Esophagus squamous epithelium (tissue), 5 donors: ENCODE data around the gene CTDSPL. TPM values are rescaled to one million over a fixed set of nuclear protein-coding genes. Genes with fewer than 3 reads are reported as not detected.

Source experiments
- DNase-seq: peaks from one replicate; lab custom pipeline; 2025; lab: John Stamatoyannopoulos, UW
- H3K27ac ChIP-seq, 4 donors: fragments of 200-600 bp; sonication (generic); one replicate each; pipeline ENCODE4 v1.5.1; 2016 to 2019; ENCODE audit warnings: mild to moderate bottlenecking in 1 of 4
- H3K27me3 ChIP-seq, 4 donors: fragments of 200-600 bp; sonication (generic); 1 replicate in 3 of 4; 2 replicates in 1 of 4; pipeline versions ENCODE4 v1.5.1 to v1.6.0; 2017 to 2021; ENCODE audit warnings: antibody characterized with exemption in 1 of 4
- H3K36me3 ChIP-seq, 3 donors: fragments of 200-600 bp; sonication (generic); one replicate each; pipeline ENCODE4 v1.5.1; 2016 to 2019
- H3K4me1 ChIP-seq, 3 donors: fragments of 200-600 bp; sonication (generic); one replicate each; pipeline ENCODE4 v1.5.1; 2017 to 2019
- H3K4me3 ChIP-seq, 4 donors: fragments of 200-600 bp; sonication (generic); 1 replicate in 3 of 4; 2 replicates in 1 of 4; pipeline ENCODE4 v1.5.1; 2016 to 2019; ENCODE audit warnings: mild to moderate bottlenecking in 2 of 4, moderate library complexity in 1 of 4
- H3K9me3 ChIP-seq, 3 donors: fragments of 200-600 bp; sonication (generic); one replicate each; pipeline ENCODE4 v1.5.1; 2016 to 2019
- POLR2A ChIP-seq, 4 donors: fragments of 450-650 bp; IDR thresholded peaks; one replicate each; pipeline ENCODE4 v1.6.1; 2017; ENCODE audit warnings: antibody characterized with exemption in 4 of 4, mild to moderate bottlenecking in 4 of 4, moderate library complexity in 3 of 4
- WGBS, 2 donors: methylation state at CpG; one replicate each; pipeline ENCODE4 v1.1.5; 2018; 5-methylcytosine and 5-hydroxymethylcytosine counted together
- intact Hi-C: fragments of 100-400 bp; cut with DNase I; formaldehyde crosslinking; loops from one replicate; pipeline ENCODE4 v1.15.0; 2022
- total RNA-seq, 4 donors: library from RNA; depleted of rRNA; stranded (reverse); fragments of >200 nt; gene quantifications; one replicate each; pipeline ENCODE4 v1.1.0, GENCODE V29; 2016
- TF ChIP-seq, protein P1 (sequence below), 6 experiments: fragments of 450-650 bp in 4 of 6; fragments of 200-600 bp in 2 of 6; sonication (generic) in 2 of 6; IDR thresholded peaks; one replicate each; pipeline ENCODE4 v1.5.1; 2016 to 2019; ENCODE audit warnings: antibody characterized with exemption in 6 of 6, mild to moderate bottlenecking in 4 of 6, moderate library complexity in 4 of 6
- donor health status: DM: yes; HTN: yes; CAD: no.

CTDSPL gene
- total RNA-seq, 4 donors from 2014 or later: 20.7 to 55.1 (median 30.8) TPM

DNA sequence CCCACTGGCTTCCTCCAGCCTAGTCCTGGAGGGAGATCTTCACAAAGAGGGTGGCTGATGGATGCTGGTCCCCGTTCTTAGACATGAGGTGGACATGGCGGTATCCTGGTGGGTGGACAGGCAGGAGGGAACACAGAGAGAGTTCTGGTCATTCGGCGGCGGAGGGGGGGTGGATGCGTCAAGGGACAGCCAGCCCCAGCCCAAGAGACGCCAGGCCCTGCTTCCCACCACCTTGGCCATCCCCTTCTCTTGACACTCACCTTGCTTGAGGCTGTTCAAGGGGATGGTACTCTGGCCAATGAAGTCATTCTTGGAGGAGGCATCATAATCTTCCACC is 146.0 kb downstream of the CTDSPL start:
- no peak for TF ChIP-seq POLR2A (IDR thresholded peaks at IDR 0.05)
- TF ChIP-seq, protein P1, sequence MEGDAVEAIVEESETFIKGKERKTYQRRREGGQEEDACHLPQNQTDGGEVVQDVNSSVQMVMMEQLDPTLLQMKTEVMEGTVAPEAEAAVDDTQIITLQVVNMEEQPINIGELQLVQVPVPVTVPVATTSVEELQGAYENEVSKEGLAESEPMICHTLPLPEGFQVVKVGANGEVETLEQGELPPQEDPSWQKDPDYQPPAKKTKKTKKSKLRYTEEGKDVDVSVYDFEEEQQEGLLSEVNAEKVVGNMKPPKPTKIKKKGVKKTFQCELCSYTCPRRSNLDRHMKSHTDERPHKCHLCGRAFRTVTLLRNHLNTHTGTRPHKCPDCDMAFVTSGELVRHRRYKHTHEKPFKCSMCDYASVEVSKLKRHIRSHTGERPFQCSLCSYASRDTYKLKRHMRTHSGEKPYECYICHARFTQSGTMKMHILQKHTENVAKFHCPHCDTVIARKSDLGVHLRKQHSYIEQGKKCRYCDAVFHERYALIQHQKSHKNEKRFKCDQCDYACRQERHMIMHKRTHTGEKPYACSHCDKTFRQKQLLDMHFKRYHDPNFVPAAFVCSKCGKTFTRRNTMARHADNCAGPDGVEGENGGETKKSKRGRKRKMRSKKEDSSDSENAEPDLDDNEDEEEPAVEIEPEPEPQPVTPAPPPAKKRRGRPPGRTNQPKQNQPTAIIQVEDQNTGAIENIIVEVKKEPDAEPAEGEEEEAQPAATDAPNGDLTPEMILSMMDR (IDR thresholded peaks at IDR 0.05): no peak
- Histone ChIP-seq H3K4me3 (no peak overlapping the region), H3K9me3 (no peaks in the 10 kb centered on the region), H3K27ac (no peak overlapping the region), H3K27me3 (no peaks in the 10 kb centered on the region), H3K4me1 (peaks cover 5 to 31% (median 9%) of the 10 kb centered on the region in 3 donors), H3K36me3 (peaks cover 5 to 78% (median 5%) of the 10 kb centered on the region in 3 donors)
- WGBS, 2 donors: 85 to 97% methylated on average over 5 to 7 of the region's 7 CpGs
- DNase-seq: no peak
- intact Hi-C loops: no loop called here

DNA sequence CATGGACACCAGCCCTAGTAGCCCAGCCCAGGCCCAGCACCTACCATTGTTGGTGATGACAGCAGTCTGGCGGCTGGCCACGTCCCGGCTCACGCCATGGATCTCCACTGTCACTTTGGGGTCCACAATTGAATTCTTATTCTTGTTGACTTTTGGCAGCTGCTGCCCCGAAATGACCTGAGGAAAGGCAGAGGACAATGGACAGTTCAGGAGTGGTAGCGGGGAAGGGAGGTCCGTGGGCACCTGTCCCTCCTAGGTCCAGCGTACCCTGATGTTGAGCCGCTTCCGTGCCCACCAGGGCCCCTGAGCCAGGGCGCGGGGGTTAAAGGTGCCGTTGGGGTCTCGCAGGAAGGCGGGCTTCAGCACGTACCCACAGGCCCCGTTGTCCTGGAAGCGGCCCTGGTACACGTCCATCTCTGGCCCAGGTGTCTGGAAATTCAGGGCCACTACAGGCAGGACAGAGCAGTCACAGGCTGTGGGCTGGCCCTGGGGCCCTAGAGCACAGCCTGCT is 146.6 kb downstream of the CTDSPL start:
- Histone ChIP-seq H3K27ac (no peak overlapping the region), H3K4me1 (peaks cover 5 to 26% (median 9%) of the 10 kb centered on the region in 3 donors), H3K4me3 (no peak overlapping the region), H3K36me3 (peaks cover 5 to 77% (median 5%) of the 10 kb centered on the region in 3 donors), H3K27me3 (no peaks in the 10 kb centered on the region), H3K9me3 (no peaks in the 10 kb centered on the region)
- intact Hi-C loops: no loop called here
- no peak for TF ChIP-seq POLR2A (IDR thresholded peaks at IDR 0.05)
- TF ChIP-seq, protein P1 (IDR thresholded peaks at IDR 0.05): no peak
- no CpG with 5 or more reads among the region's 19 CpGs for WGBS, 2 donors
- DNase-seq: no peak

DNA sequence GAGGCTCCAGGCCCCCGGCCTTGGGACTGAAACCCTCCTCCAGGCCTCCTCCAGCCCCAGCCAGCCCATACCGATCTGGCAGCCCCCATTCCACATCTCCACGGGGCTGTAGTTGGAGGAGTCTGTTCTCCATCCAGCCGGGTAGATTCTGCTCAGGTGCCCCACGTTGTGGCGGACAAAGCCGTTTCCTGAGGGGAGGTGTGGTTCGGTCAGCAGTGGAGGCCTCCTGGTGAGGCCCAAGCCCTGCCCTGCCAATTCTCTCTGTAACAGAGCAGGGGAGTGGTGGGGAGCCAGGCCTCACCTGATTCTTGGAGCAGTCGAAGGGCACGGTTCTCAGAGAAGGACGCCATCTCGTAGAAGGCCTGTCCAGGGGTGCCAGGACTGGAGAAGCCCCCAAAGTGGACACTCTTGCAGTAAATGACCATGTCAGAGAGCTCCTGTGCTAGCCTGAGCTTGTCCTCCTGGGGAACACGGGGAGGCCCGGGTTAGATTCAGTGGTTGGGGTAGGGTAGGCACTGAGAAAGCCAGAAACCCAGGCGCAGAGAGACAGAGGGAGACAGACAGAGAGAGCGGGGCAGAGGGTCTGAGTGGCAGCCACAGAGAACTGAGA is 147.4 kb downstream of the CTDSPL start:
- no peak overlapping the region for H3K4me3 ChIP-seq
- intact Hi-C loops: no loop called here
- WGBS, 2 donors: 69 to 78% methylated on average over 4 to 7 of the region's 16 CpGs
- no peaks in the 10 kb centered on the region for H3K27me3 ChIP-seq
- no peaks in the 10 kb centered on the region for H3K9me3 ChIP-seq
- H3K36me3 ChIP-seq: peaks cover 5 to 84% (median 5%) of the 10 kb centered on the region in 3 donors
- TF ChIP-seq, protein P1 (IDR thresholded peaks at IDR 0.05): no peak
- TF ChIP-seq POLR2A (IDR thresholded peaks at IDR 0.05): no peak
- H3K27ac ChIP-seq: no peak overlapping the region
- DNase-seq: no peak
- H3K4me1 ChIP-seq: peaks cover 5 to 19% (median 9%) of the 10 kb centered on the region in 3 donors

DNA sequence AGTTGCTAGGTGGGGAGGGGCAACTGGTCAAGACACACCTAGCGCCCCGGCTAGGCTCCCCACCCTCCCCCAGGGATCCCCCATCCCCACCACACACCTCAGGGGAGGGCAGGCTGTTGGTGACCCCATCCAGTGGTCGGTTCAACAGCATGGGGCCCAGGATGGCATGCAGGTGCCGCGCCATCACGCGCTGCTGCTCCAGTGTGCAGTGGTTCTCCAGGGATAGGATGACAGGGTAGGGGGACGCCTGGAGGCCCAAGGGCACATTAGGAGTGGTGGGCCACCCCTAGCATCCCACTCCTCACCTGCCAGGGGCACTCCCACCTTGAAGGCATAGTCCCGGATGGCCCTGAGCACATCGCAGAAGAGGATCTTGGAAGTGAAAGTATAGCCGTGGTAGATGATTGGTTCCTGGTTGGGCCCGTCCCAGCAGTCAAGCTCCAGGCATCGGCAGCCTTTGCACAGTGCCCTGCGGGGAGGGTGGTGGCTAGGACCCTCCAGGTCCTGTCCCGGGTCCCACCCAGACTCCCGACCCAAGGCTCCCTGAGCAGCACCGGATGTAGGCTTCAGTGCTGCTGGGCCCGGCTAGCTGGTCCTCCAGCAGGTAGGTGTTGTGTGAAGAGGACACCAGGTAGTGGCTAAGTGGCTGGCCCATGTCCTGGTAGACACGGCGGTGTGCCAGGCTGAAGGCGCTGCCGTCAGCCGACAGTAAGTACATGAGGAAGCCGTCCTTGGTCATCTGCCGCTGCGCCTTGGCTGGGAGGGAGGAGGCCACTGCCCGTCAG is 148.3 kb downstream of the CTDSPL start:
- 78 to 93% methylated on average over 3 to 6 of the region's 27 CpGs for WGBS, 2 donors
- H3K27me3 ChIP-seq: no peaks in the 10 kb centered on the region
- peaks cover 5 to 93% (median 5%) of the 10 kb centered on the region in 3 donors for H3K36me3 ChIP-seq
- peaks cover 4 to 10% (median 5%) of the 10 kb centered on the region in 3 donors for H3K4me1 ChIP-seq
- H3K4me3 ChIP-seq: no peak overlapping the region
- intact Hi-C loops: no loop called here
- H3K27ac ChIP-seq: no peak overlapping the region
- DNase-seq: no peak
- TF ChIP-seq, protein P1 (IDR thresholded peaks at IDR 0.05): no peak
- no peak for TF ChIP-seq POLR2A (IDR thresholded peaks at IDR 0.05)
- H3K9me3 ChIP-seq: no peaks in the 10 kb centered on the region

DNA sequence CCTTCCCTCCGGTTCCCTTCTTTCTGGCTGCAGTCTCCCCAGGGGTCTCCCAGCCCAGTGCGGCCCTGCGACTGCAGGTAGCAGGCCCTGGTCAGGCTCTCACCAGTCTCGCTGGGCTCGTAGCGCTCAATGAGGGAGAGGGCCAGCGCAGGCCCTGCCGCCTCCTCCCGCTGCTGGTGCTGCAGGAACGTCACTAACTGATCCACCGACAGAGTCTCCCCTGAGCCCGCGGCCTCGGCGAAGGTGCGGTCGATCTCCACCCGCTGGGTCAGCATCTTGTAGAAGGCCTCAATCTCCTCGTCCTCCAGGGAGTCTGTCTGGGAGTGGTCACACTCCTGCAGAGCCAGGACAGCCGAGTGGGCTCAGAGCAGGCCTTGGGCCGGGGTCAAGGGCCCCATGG is 149.4 kb downstream of the CTDSPL start:
- H3K9me3 ChIP-seq: peaks cover 0 to 2% (median 0%) of the 10 kb centered on the region in 3 donors
- WGBS, 2 donors: 95 to 100% methylated on average over 1 to 4 of the region's 21 CpGs
- intact Hi-C loops: no loop called here
- H3K4me1 ChIP-seq: no peaks in the 10 kb centered on the region
- TF ChIP-seq, protein P1 (IDR thresholded peaks at IDR 0.05): no peak
- no peak for TF ChIP-seq POLR2A (IDR thresholded peaks at IDR 0.05)
- no peak for DNase-seq
- no peak overlapping the region for H3K4me3 ChIP-seq
- no peaks in the 10 kb centered on the region for H3K27me3 ChIP-seq
- no peak overlapping the region for H3K27ac ChIP-seq
- H3K36me3 ChIP-seq: peaks cover 5 to 99% (median 9%) of the 10 kb centered on the region in 3 donors
